Glomerular visceral epithelial cell (primary cell): ENCODE measurements around the gene KIAA0753.

Experiments
- DNase-seq: peaks from one replicate; pipeline ENCODE4 v3.0.0-alpha.2; 2016; ENCODE audit errors: extremely low spot score

Gene KIAA0753

GRCh38 chr17:6569370-6570285 is 70.9 kb downstream of the KIAA0753 start:
- DNase-seq, result no peak

GRCh38 chr17:6568184-6568758 is 72.2 kb downstream of the KIAA0753 start:
- DNase-seq, result no peak

GRCh38 chr17:6567528-6568183 is 72.9 kb downstream of the KIAA0753 start:
- DNase-seq, result no peak

- DNase-seq, result no peak
These were observed 79.1 kb downstream of the KIAA0753 start for GRCh38 chr17:6561446-6561845.

- DNase-seq, result no peak
These were observed 80.0 kb downstream of the KIAA0753 start for GRCh38 chr17:6560496-6560895.

GRCh38 chr17:6559753-6560215 is 80.7 kb downstream of the KIAA0753 start:
- DNase-seq, result no peak

GRCh38 chr17:6558932-6559752 is 81.4 kb downstream of the KIAA0753 start:
- DNase-seq, result no peak

- DNase-seq, result no peak
These were observed 82.2 kb downstream of the KIAA0753 start for GRCh38 chr17:6558276-6558675.

- no peak for DNase-seq
These were observed 83.5 kb downstream of the KIAA0753 start for GRCh38 chr17:6557040-6557438.

- DNase-seq, result peak; percentile 20
These were observed 84.1 kb downstream of the KIAA0753 start, which contains the start of gene PITPNM3 for GRCh38 chr17:6556121-6557039. Gene PITPNM3, minus strand, starts transcription at chr17:6556555. Its CDS starts 149 bp downstream, at chr17:6556406.

- DNase-seq, result peak; percentile 82
These were observed 85.0 kb downstream of the KIAA0753 start for GRCh38 chr17:6555331-6556120.

- DNase-seq, result no peak
These were observed 85.6 kb downstream of the KIAA0753 start for GRCh38 chr17:6554871-6555330.

- no peak for DNase-seq
These were observed 86.2 kb downstream of the KIAA0753 start for GRCh38 chr17:6554342-6554741.

GRCh38 chr17:6551869-6552531 is 88.5 kb downstream of the KIAA0753 start:
- no peak for DNase-seq

- DNase-seq, result no peak
These were observed 89.2 kb downstream of the KIAA0753 start for GRCh38 chr17:6551356-6551755.

GRCh38 chr17:6549384-6550036 is 91.0 kb downstream of the KIAA0753 start:
- DNase-seq, result no peak

GRCh38 chr17:6548578-6549330 is 91.8 kb downstream of the KIAA0753 start:
- DNase-seq, result no peak

- DNase-seq, result no peak
These were observed 92.5 kb downstream of the KIAA0753 start for GRCh38 chr17:6548034-6548433.
